HCT116 (cell line): ENCODE results near the gene KASH5. TPM values are rescaled to one million over a fixed set of nuclear protein-coding genes. Genes with fewer than 3 reads are reported as not detected.

Source experiments
- ATAC-seq: fragments of 200-7000 bp; cut with Tn5 transposase; 2 replicates; pipeline ENCODE4 v1.9.1; 2020; ENCODE audit warnings: mild to moderate bottlenecking, moderate library complexity
- BruUV-seq: library from RNA; stranded (reverse); fragments of 400-500 nt; replicated peaks from 2 replicates; lab custom pipeline; 2021; lab: Mats Ljungman, UMichigan
- CTCF ChIA-PET: fragments of 300-600 bp; sonication (Branson Sonifier 250); formaldehyde crosslinking; loops from one replicate; lab custom pipeline; 2021; ENCODE audit warnings: antibody characterized with exemption; lab: Charles Lee
- POLR2A ChIA-PET: fragments of 300-600, 350-600 bp; sonication (Branson Sonifier 250); formaldehyde crosslinking; loops from one replicate; lab custom pipeline; 2021; ENCODE audit warnings: antibody characterized with exemption; lab: Charles Lee
- RAD21 ChIA-PET, 2 experiments: fragments of 300-600 bp; sonication (Branson Sonifier 250); formaldehyde crosslinking; loops; one replicate each; lab custom pipeline; 2023; ENCODE audit warnings: low total read pairs in 2 of 2; ENCODE audit not compliant: uncharacterized antibody in 2 of 2, unreplicated experiment in 2 of 2, low non-redundant PET in 1 of 2; lab: Charles Lee
- DNase-seq: peaks from one replicate; pipeline ENCODE4 v3.0.0-alpha.2; 2010; ENCODE audit warnings: low read depth, low spot score
- H2AFZ ChIP-seq: fragments of 200-600 bp; shearing (Covaris generic), sonication (generic); 2 replicates; pipeline ENCODE4 v1.6.1; 2017; ENCODE audit warnings: low read depth, mixed run types, mixed read lengths, antibody characterized with exemption, low read length; ENCODE audit not compliant: poor library complexity, severe bottlenecking
- H3K27ac ChIP-seq: 2 replicates; pipeline ENCODE4 v1.5.1; 2012; ENCODE audit warnings: low read depth, low read length
- H3K27me3 ChIP-seq: fragments of 200-600 bp; sonication (generic); 2 replicates; pipeline ENCODE4 v1.6.1; 2016; ENCODE audit warnings: mixed run types, low read length, mixed read lengths; ENCODE audit not compliant: insufficient read depth
- H3K36me3 ChIP-seq, 2 experiments: fragments of 200-500 bp in 1 of 2; fragments of 200-600 bp in 1 of 2; sonication (Bioruptor generic) in 1 of 2; sonication (generic) in 1 of 2; 2 replicates each; pipeline versions ENCODE4 v1.5.1 to v1.6.1; 2014 to 2016; ENCODE audit warnings: low read length in 2 of 2, inconsistent platforms in 1 of 2, mixed read lengths in 1 of 2, mixed run types in 1 of 2; ENCODE audit not compliant: insufficient read depth in 2 of 2, control insufficient read depth in 1 of 2
- H3K4me1 ChIP-seq, 2 experiments: fragments of 200-600 bp in 1 of 2; sonication (generic) in 1 of 2; 2 replicates each; pipeline versions ENCODE4 v1.5.1 to v1.6.1; 2012 to 2017; ENCODE audit warnings: low read length in 2 of 2, inconsistent platforms in 1 of 2, mild to moderate bottlenecking in 1 of 2, mixed read lengths in 1 of 2, mixed run types in 1 of 2, moderate library complexity in 1 of 2; ENCODE audit not compliant: insufficient read depth in 2 of 2, control insufficient read depth in 1 of 2
- H3K4me2 ChIP-seq: fragments of 200-600 bp; sonication (generic); 2 replicates; pipeline ENCODE4 v1.6.1; 2017; ENCODE audit warnings: mixed run types, low read length, mixed read lengths
- H3K4me3 ChIP-seq, 2 experiments: fragments of 200-600 bp in 1 of 2; sonication (generic) in 1 of 2; replicated peaks in 1 of 2; 2 replicates each; pipeline ENCODE4 v1.5.1; 2011 to 2016; ENCODE audit warnings: low read length in 2 of 2, control low read depth in 1 of 2, low read depth in 1 of 2, mild to moderate bottlenecking in 1 of 2, mixed read lengths in 1 of 2, mixed run types in 1 of 2
- H3K79me2 ChIP-seq: fragments of 200-600 bp; sonication (generic); 2 replicates; pipeline ENCODE4 v1.6.1; 2017; ENCODE audit warnings: mild to moderate bottlenecking, mixed run types, low read length, moderate library complexity, mixed read lengths; ENCODE audit not compliant: insufficient read depth
- H3K9ac ChIP-seq: fragments of 200-600 bp; sonication (generic); 2 replicates; pipeline ENCODE4 v1.6.1; 2016; ENCODE audit warnings: low read length, mixed read lengths
- H3K9me2 ChIP-seq: fragments of 200-600 bp; sonication (generic), shearing (Covaris generic); 2 replicates; pipeline ENCODE4 v1.6.1; 2017; ENCODE audit warnings: mixed run types, mild to moderate bottlenecking, moderate library complexity; ENCODE audit not compliant: insufficient read depth
- H3K9me3 ChIP-seq, 2 experiments: fragments of 200-500 bp in 1 of 2; fragments of 200-600 bp in 1 of 2; sonication (Bioruptor generic) in 1 of 2; sonication (generic) in 1 of 2; 2 replicates each; pipeline ENCODE4 v1.6.1; 2014 to 2017; ENCODE audit warnings: low read length in 2 of 2, mixed read lengths in 2 of 2, inconsistent platforms in 1 of 2, low read depth in 1 of 2, mild to moderate bottlenecking in 1 of 2, mixed run types in 1 of 2, moderate library complexity in 1 of 2; ENCODE audit not compliant: control insufficient read depth in 1 of 2, insufficient read depth in 1 of 2
- H4K20me1 ChIP-seq: fragments of 200-600 bp; sonication (generic), shearing (Covaris generic); 2 replicates; pipeline ENCODE4 v1.6.1; 2017; ENCODE audit warnings: mixed run types, mild to moderate bottlenecking, moderate library complexity; ENCODE audit not compliant: insufficient read depth
- TCF7L2 ChIP-seq: IDR thresholded peaks from 2 replicates; pipeline ENCODE4 v1.7.0; 2011; ENCODE audit warnings: borderline replicate concordance, inconsistent platforms; ENCODE audit not compliant: insufficient read depth, insufficient read length; ENCODE audit errors: extremely low read depth
- ZNF274 ChIP-seq: fragments of 200-500 bp; sonication (Bioruptor generic); IDR thresholded peaks from 2 replicates; pipeline ENCODE4 v1.6.1; 2014; ENCODE audit warnings: mild to moderate bottlenecking, low read depth, low read length, inconsistent platforms
- intact Hi-C: fragments of 100-400 bp; cut with micrococcal nuclease; formaldehyde crosslinking; loops from 2 replicates; pipeline ENCODE4 v1.10.0; 2022
- total RNA-seq: library from RNA; stranded (reverse); gene quantifications from one replicate; pipeline ENCODE4 v1.2.1, GENCODE V29; 2021; ENCODE audit not compliant: unreplicated experiment
- TF ChIP-seq, protein P1 (sequence below): IDR thresholded peaks from 2 replicates; pipeline ENCODE4 v1.6.1; 2012; ENCODE audit warnings: low read depth

The KASH5 gene
- total RNA-seq, 1 experiment from 2014 or later = not detected

DNA sequence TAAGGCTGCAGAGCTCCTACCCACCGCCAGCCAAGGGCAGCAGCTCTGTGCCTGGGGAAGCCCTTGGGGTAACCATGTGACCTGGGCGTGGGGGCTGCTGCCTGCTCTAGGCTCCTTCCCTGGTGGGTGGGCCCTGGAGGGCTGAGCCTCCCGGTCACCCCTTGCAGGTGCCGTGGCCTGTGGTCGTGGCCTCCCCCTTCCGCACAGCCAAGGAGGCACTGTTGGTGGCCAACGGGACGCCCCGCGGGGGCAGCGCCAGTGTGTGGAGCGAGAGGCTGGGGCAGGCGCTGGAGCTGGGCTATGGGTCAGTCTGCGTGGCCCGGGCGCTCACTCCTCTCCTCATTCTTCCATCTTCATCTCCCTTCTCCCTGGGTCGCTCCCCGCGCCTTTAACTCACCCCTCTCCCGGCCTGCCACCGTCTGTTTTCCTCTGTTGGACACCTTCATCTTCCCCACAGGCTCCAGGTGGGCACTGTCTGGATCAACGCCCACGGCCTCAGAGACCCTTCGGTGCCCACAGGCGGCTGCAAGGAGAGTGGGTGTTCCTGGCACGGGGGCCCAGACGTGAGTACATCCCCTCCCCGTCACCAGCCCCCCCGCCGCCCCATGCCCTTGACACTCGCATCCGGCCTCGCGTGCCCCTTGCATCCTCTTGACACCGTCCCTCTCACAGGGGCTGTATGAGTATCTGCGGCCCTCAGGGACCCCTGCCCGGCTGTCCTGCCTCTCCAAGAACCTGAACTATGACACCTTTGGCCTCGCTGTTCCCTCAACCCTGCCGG, 76.1 kb downstream of the KASH5 start:
- Histone ChIP-seq H4K20me1 (no peaks in the 10 kb centered on the region), H3K4me1 (peaks cover 7 to 11% of the 10 kb centered on the region in 2 experiments; a peak in 3 of 4 replicates), H3K9me3 (no peaks in the 10 kb centered on the region), H3K79me2 (no peaks in the 10 kb centered on the region), H3K4me2 (no peak overlapping the region), H2AFZ (no peak overlapping the region), H3K9me2 (no peaks in the 10 kb centered on the region), H3K4me3 (no peak overlapping the region), H3K27me3 (no peaks in the 10 kb centered on the region), H3K36me3 (no peaks in the 10 kb centered on the region), H3K27ac (no peak overlapping the region), H3K9ac (no peak overlapping the region)
- no TSS peak for BruUV-seq
- DNase-seq (no peak), ATAC-seq (no peak)
- POLR2A ChIA-PET = no interaction called here
- TF ChIP-seq, protein P1, sequence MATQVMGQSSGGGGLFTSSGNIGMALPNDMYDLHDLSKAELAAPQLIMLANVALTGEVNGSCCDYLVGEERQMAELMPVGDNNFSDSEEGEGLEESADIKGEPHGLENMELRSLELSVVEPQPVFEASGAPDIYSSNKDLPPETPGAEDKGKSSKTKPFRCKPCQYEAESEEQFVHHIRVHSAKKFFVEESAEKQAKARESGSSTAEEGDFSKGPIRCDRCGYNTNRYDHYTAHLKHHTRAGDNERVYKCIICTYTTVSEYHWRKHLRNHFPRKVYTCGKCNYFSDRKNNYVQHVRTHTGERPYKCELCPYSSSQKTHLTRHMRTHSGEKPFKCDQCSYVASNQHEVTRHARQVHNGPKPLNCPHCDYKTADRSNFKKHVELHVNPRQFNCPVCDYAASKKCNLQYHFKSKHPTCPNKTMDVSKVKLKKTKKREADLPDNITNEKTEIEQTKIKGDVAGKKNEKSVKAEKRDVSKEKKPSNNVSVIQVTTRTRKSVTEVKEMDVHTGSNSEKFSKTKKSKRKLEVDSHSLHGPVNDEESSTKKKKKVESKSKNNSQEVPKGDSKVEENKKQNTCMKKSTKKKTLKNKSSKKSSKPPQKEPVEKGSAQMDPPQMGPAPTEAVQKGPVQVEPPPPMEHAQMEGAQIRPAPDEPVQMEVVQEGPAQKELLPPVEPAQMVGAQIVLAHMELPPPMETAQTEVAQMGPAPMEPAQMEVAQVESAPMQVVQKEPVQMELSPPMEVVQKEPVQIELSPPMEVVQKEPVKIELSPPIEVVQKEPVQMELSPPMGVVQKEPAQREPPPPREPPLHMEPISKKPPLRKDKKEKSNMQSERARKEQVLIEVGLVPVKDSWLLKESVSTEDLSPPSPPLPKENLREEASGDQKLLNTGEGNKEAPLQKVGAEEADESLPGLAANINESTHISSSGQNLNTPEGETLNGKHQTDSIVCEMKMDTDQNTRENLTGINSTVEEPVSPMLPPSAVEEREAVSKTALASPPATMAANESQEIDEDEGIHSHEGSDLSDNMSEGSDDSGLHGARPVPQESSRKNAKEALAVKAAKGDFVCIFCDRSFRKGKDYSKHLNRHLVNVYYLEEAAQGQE = no peak
- no peak for TF ChIP-seq TCF7L2
- CTCF ChIA-PET = no interaction called here
- RAD21 ChIA-PET = no interaction called here
- intact Hi-C loops = no loop called here

DNA sequence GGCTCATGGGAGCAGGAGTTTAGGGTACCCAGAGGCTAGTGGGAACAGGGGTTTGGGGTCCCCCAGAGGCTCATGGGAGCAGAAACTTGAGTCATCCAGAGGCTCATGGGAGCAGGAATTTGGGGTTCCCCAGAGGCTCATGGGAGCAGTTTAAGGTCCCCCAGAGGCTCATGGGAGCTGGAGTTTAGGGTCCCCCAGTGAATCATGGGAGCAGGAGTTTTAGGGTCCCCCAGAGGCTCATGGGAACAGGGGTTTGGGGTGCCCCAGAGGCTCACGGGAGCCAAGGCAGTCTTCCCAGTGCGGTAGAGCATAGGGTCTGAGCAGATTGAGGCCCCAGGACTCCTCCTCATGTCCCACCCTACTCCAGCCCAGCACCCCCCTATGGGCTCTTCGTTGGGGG, 77.3 kb downstream of the KASH5 start:
- Histone ChIP-seq H2AFZ (no peak overlapping the region), H3K9me3 (no peaks in the 10 kb centered on the region), H3K9me2 (no peaks in the 10 kb centered on the region), H3K9ac (no peak overlapping the region), H3K4me1 (peaks cover 8 to 13% of the 10 kb centered on the region in 2 experiments; a peak in 3 of 4 replicates), H3K4me2 (no peak overlapping the region), H3K27me3 (no peaks in the 10 kb centered on the region), H3K27ac (no peak overlapping the region), H3K79me2 (no peaks in the 10 kb centered on the region), H4K20me1 (no peaks in the 10 kb centered on the region), H3K4me3 (no peak overlapping the region), H3K36me3 (no peaks in the 10 kb centered on the region)
- BruUV-seq = no TSS peak
- ChIA-PET CTCF (no interaction called here), POLR2A (no interaction called here), RAD21 (no interaction called here)
- no peak for ATAC-seq
- intact Hi-C loops = no loop called here
- no peak for TF ChIP-seq ZNF274
- DNase-seq = no peak

Other genes starting within 250 kb of the KASH5 start
- gene HRC, start 232.9 kb upstream of the KASH5 start, total RNA-seq = not detected
- gene TRPM4, start 230.5 kb upstream of the KASH5 start, total RNA-seq = 44.2 TPM
- 5.0 TPM for gene SLC6A16, start 63.1 kb upstream of the KASH5 start, total RNA-seq
- gene CD37, start 52.8 kb upstream of the KASH5 start, total RNA-seq = 0.76 TPM
- 31.9 TPM for gene TEAD2, start 25.8 kb upstream of the KASH5 start, total RNA-seq
- gene DKKL1, start 24.4 kb upstream of the KASH5 start, total RNA-seq = 1.0 TPM
- gene PTH2, start 35.2 kb downstream of the KASH5 start, total RNA-seq = 9.5 TPM
- 2.6 TPM for gene GFY, start 37.1 kb downstream of the KASH5 start, total RNA-seq
- gene SLC17A7, start 53.3 kb downstream of the KASH5 start, total RNA-seq = 1.8 TPM
- gene PIH1D1, start 63.6 kb downstream of the KASH5 start, total RNA-seq = 152 TPM
- gene ALDH16A1, start 65.0 kb downstream of the KASH5 start, total RNA-seq = 22.8 TPM
- gene FLT3LG, start 86.0 kb downstream of the KASH5 start, total RNA-seq = 3.8 TPM
- gene RPL13A, start 99.4 kb downstream of the KASH5 start, total RNA-seq = 3,719 TPM
- 2,353 TPM for gene RPS11, start 108.2 kb downstream of the KASH5 start, total RNA-seq
- gene FCGRT, start 124.4 kb downstream of the KASH5 start, total RNA-seq = 1.8 TPM
- gene RCN3, start 139.8 kb downstream of the KASH5 start, total RNA-seq = 0.39 TPM
- 133 TPM for gene NOSIP, start 192.3 kb downstream of the KASH5 start, total RNA-seq
- gene PRRG2, start 193.1 kb downstream of the KASH5 start, total RNA-seq = 6.2 TPM
- gene PRR12, start 202.9 kb downstream of the KASH5 start, total RNA-seq = 26.9 TPM